Fibroblast of peridontal ligament (primary cell): ENCODE results near the gene PARL.

Experiments
- DNase-seq: peaks from one replicate; pipeline ENCODE4 v3.0.0-alpha.2; 2010; ENCODE audit errors: extremely low read depth

Gene PARL

GRCh38 chr3:183854318-183855035 is 30.2 kb downstream of the PARL start:
- no peak for DNase-seq

GRCh38 chr3:183845608-183846288 is 38.9 kb downstream of the PARL start:
- DNase-seq = no peak

- DNase-seq = no peak
Observed at GRCh38 chr3:183845090-183845489, 39.6 kb downstream of the PARL start.

- DNase-seq = peak; percentile 86
Observed at GRCh38 chr3:183844606-183845005, 40.1 kb downstream of the PARL start.

GRCh38 chr3:183839751-183840150 is 44.9 kb downstream of the PARL start:
- no peak for DNase-seq

- no peak for DNase-seq
Observed at GRCh38 chr3:183837894-183838293, 46.8 kb downstream of the PARL start.

- no peak for DNase-seq
Observed at GRCh38 chr3:183837390-183837789, 47.3 kb downstream of the PARL start.

- no peak for DNase-seq
Observed at GRCh38 chr3:183833516-183833915, 51.2 kb downstream of the PARL start.

GRCh38 chr3:183830187-183830586 is 54.5 kb downstream of the PARL start:
- DNase-seq = no peak

GRCh38 chr3:183829466-183829865 is 55.2 kb downstream of the PARL start:
- DNase-seq = no peak

- no peak for DNase-seq
Observed at GRCh38 chr3:183828538-183828870, 56.2 kb downstream of the PARL start.

GRCh38 chr3:183827809-183828537 is 56.7 kb downstream of the PARL start:
- no peak for DNase-seq

- DNase-seq = no peak
Observed at GRCh38 chr3:183826448-183827250, 58.0 kb downstream of the PARL start.

GRCh38 chr3:183825456-183826161 is 59.1 kb downstream of the PARL start, which contains the start of gene MAP6D1:
MAP6D1 (minus strand) TSS chr3:183825577; CDS start chr3:183825547, 30 bp downstream.
- peak; percentile 35 for DNase-seq

GRCh38 chr3:183824761-183825455 is 59.8 kb downstream of the PARL start:
- DNase-seq = no peak

- no peak for DNase-seq
Observed at GRCh38 chr3:183823963-183824362, 60.7 kb downstream of the PARL start.

GRCh38 chr3:183822631-183823030 is 62.0 kb downstream of the PARL start:
- no peak for DNase-seq

- no peak for DNase-seq
Observed at GRCh38 chr3:183819831-183820230, 64.8 kb downstream of the PARL start.

GRCh38 chr3:183818706-183819624 is 65.7 kb downstream of the PARL start:
- DNase-seq = no peak
